Measurements from ENCODE around the gene DLG4.

- TF ChIP-seq CTCF (IDR thresholded peaks at IDR 0.05; ENCODE audit: low read length) (no peak), EZH2 (IDR thresholded peaks at IDR 0.05; ENCODE audit: borderline replicate concordance, low read length) (no peak)
Observed at GRCh38 chr17:7224661-7225111, 5.0 kb upstream of the DLG4 start.

Data from OCI-LY1 (cell line).